CD4-positive, alpha-beta T cell treated with Interleukin-10 for 1 hour (primary cell): ENCODE results near the gene HOXD12.

Source experiments
- DNase-seq: peaks from one replicate; pipeline ENCODE4 v3.0.0-alpha.2; 2020

The HOXD12 gene

GRCh38 chr2:176151442-176152287 is 52.1 kb downstream of the HOXD12 start, which contains the start of gene HOXD4:
HOXD4 (plus strand) TSS chr2:176151550; CDS start chr2:176151634, 84 bp downstream.
- no peak for DNase-seq
